ENCODE measurements around the gene MND1.

MND1 gene, protein sequence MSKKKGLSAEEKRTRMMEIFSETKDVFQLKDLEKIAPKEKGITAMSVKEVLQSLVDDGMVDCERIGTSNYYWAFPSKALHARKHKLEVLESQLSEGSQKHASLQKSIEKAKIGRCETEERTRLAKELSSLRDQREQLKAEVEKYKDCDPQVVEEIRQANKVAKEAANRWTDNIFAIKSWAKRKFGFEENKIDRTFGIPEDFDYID

DNA sequence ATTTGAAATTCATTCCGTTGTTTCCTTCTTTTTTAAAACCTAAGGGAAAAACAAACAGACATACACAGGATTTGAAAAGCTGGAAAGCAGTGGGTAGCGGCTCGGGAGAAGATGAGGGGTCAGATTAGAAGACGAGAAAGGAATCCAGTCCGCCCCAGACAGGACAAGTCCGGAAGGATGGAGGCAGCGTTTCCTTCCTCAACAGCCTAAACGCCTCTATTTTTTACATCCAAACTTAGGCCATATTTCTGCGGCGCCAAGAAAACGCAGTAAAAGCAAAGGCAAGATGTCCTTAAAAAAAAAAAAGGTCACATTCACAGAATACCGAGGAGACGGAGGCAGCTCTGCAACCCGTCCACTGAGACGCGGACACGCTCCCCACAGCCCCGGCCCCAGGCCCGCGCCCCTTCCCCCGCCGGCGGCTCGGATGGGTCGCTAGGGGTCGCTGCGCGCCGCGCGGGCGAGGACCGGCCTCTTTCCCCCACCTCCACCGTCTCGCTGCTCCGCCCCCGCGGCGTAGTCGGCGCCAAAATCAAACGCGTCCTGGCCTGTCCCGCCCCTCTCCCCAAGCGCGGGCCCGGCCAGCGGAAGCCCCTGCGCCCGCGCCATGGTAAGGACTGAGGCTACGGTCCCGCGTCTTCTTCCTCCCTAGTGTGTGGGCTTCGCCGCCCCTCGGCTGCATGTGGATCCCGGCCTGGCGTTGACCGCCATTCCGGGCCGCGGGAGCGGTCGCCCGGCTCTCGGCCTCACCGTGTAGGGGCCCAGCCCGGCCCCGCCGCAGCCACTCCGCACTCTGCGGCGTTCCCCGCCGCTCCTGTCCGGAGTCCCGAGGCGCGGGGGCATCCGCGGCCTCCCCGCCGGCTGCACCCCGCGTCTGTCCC lies at the start of gene MND1:
MND1 (plus strand) TSS at position 558 of the 881 bp plus-strand sequence; CDS start at position 608, 50 bp downstream.
- peak; percentile 85 to 86 for DNase-seq (ENCODE audit: low read depth in 2 of 2)

DNA sequence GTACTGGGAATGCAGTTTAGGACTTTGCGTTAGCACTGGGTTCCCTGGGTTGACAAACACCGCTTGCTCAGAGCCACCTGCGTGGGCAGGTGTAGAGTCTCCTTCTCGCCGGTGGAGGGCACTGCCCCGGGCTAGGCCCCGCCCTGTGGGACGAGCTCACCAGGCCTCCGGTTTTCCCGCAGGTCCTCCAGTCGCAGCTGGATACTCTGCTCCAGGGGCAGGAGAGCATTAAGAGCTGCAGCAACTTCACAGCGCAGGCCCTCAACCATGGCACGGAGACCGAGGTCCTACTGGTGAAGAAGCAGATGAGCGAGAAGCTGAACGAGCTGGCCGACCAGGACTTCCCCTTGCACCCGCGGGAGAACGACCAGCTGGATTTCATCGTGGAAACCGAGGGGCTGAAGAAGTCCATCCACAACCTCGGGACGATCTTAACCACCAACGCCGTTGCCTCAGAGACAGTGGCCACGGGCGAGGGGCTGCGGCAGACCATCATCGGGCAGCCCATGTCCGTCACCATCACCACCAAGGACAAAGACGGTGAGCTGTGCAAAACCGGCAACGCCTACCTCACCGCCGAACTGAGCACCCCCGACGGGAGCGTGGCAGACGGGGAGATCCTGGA lies 49.2 kb upstream of the MND1 start:
- no peak for DNase-seq (ENCODE audit: low read depth in 2 of 2)

DNA sequence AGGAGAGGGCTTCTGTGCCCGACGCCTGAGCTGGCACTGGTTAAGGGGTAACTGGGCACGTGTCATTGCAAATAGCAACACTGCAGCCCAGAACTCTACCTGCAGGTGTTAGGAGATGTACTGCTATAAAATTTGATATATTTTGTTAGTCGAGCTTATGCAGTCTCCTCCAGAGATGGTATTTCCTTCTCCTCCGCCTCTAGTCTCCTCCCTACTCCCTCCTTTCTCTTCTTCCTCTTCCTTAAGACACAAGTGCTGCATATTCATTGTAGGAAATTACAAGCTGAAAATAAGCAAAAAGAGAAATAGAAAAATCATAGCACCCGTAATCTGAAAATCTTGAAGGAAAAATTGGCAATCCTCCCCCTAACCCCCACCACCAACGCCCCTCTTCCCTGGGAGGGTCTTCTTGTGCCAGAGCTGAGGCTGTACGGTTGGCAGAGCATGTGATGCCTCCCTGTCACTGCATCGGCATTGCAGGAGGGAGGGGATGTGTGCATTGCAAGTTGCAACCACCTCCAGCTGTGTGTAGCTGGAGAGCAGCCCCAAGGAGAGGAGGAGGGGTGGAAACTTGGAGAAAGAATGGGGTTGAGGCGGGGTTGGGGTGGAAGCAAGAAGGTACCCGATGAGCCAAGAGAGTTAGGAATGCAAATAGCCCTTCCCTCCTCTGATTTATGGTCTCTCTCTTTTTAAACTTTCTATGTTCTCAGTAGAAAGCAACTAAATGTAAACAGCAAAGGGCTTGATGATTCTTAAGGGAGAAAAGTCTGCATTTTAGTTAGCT lies 48.3 kb upstream of the MND1 start:
- no peak for DNase-seq (ENCODE audit: low read depth in 2 of 2)

DNA sequence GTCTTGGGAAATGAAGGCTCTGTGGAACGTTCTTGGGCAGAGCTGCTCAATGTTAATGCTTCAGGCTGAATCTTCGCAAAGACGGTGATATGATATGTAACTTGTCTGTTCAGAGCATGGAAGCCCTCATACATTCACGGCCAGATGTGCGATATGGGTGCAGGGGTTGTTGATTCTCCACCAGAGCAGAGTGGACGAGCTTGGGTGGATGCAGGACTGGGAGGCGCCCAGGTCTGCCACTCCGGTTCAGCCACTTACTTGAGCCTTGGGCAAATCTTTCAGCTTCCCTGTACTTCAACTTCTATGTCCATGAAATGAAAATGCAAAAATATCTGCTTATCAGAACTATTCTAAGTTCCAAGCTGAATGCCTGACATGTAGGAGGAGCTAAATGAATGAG lies 47.4 kb upstream of the MND1 start:
- no peak for DNase-seq (ENCODE audit: low read depth in 2 of 2)

DNA sequence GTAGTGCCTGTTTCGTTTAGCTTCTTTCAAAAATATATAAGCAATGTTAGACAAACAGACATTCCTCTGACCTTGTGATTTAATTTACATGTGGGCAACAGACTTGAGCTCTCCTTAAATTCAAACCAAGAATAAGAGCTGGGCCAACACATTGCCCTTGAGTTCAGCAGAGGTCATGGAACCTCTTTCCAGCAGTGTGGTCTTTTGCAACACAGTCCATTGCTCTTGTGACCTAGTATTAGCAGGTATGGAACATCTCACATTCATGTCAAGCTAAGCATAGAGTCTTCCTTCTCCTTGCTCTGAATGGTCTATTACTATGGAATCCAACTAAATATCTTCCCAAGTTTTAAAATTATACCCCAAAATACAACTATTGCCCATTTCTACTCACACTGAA lies 33.7 kb upstream of the MND1 start:
- no peak for DNase-seq (ENCODE audit: low read depth in 2 of 2)

DNA sequence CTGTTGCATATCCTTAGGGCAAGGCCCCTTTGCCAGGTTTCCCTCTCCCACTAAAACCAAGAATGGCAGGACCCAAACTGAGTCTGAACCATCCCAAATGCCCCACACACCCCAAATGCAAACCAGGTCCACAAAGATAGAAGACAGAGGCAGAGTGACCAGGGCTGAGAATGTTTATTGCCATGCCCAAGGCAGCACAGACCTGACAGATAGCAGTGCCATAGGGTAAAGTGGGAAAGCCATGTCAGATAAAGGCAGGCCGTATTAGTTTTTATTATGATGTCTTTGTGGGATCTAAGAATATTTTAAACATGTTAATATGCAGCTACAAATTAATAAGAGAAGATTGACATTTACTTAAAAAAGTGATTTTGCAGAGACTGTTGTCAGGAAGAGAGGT lies 29.6 kb upstream of the MND1 start:
- no peak for DNase-seq (ENCODE audit: low read depth in 2 of 2)

DNA sequence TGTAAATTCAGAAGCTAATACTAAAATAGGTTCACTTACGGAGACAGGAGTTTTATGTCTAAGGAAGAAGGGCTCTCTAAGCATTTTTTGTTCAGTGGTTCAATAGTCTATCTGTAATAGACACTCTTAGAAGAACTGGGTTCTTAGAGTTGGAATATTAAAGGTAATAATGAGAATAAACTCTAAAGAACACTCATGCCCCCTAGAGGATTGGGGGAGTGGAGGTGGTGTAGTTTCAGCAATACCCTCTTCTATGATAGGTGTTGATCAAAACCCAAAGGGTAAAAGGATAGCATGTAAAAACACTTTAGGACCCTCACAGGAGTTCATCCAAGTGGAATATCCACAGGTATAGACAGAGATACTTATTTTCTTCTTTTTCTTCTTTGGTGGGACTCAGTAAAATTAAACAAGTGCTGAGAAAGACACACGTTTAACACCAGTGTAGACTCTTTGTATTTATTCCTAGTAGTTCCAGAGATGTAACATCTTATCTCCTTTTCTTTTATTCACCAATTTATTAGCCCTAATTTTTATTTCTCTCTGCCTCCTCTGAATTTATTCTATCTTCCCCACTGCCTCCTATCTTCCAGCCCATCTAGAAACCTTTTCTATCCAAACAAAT lies 25.7 kb upstream of the MND1 start:
- no peak for DNase-seq (ENCODE audit: low read depth in 2 of 2)

DNA sequence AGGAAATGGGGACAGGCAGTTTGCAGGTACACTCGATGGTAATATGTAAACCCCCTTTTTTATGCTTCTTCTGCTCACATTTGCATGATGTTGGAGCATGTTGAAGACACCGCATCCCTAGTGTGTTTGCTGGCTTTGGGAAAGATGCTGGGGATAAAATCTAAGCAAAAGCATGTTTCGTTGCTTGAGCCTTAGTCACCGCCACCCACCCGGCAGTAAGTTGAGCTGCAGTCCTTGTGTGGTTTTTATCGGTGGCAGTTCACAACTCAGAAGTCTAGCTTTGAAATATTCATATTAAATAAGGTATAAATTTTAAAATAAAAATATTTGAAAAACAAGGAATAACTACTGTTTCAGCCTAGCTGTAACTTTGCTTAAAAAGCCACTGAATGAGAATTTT lies 21.7 kb upstream of the MND1 start:
- no peak for DNase-seq (ENCODE audit: low read depth in 2 of 2)

DNA sequence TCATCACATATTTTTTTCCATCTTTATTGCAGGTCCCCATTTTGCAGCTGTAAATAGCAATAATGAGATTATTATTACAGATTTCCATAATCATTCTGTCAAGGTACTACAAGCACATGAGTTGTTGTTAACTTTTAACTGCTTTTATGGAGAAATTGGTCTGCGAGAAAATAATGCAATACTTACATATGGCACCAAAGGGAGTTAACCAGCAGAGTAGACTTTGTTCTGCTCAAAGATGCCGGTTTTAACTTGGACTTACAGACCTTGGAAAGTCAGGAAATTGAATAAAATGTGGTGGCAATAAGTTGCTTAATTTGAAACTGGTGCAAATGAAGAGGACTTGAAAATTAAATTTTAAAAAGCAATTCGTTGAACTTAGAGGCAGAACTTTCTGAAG lies 20.4 kb upstream of the MND1 start:
- DNase-seq (ENCODE audit: low read depth in 2 of 2): no peak

DNA sequence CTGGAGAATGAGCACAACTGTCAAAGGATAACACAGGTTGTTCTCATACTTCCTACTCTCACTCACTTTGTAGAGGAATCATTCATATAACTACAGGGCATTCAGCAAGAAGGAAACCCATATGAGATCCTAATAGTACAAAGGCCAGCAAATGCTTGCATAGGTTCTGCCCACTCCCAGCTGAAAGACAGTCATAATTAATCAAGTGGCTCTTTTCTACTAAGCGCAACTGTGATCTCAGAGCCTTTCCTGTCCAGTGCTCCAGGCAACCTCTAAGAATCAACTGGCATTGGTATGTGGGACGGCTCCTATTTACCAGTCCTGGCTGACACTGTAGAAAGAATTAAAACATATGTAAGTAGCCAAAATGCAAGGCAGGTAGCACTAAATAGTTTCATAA lies 18.9 kb upstream of the MND1 start:
- DNase-seq (ENCODE audit: low read depth in 2 of 2): no peak

DNA sequence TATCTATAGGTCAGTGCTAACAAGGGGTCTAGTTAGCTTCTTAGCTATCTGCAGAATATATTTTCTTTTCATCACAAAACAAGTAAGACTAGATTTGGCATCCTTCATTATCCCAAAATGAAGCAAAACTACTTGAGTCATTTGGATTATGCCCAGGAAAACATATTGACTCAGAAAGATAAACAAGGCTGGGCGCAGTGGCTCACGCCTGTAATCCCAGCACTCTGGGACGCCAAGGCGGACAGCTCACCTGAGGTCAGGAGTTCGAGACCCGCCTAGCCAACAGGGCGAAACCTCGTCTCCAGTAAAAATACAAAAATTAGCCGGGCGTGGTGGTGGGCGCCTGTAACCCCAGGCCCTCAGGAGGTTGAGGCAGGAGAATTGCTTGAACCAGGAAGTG lies 18.0 kb upstream of the MND1 start:
- no peak for DNase-seq (ENCODE audit: low read depth in 2 of 2)

DNA sequence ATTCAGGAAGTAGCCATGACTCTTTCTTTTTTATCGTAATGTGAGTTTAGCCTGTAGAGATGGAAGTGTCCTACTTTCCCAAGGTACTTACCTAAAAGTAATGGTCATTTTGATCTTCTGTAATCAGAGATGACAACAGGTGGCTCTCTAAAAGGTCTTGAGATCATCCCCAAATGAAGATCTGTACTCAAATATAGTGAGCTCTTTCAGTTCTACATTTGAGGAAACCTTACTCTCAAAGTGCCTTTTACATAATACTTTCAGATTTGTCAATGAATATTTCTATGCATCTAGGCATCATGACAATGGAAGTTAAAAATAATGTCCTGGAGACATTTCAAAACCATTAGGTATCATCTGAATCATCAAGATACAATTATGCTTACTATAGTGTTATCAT lies 17.2 kb upstream of the MND1 start:
- no peak for DNase-seq (ENCODE audit: low read depth in 2 of 2)

DNA sequence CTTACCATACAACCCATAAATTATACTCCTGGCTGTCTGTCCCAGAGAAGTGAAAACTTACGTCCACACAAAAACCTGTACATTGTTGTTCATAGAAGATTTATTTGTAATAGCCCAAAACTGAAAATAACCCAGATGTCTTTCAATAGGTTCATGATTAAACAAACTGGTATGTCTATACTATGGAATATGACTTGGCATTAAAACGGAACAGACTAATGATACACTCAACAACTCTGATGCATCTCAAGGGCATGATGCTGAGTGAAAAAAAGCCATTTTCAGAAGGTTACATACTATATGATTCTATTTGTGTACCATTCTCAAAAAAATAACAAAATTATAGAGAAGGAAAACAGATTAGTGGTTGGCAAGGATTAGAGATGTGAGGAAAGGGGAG lies 11.6 kb upstream of the MND1 start:
- no peak for DNase-seq (ENCODE audit: low read depth in 2 of 2)

DNA sequence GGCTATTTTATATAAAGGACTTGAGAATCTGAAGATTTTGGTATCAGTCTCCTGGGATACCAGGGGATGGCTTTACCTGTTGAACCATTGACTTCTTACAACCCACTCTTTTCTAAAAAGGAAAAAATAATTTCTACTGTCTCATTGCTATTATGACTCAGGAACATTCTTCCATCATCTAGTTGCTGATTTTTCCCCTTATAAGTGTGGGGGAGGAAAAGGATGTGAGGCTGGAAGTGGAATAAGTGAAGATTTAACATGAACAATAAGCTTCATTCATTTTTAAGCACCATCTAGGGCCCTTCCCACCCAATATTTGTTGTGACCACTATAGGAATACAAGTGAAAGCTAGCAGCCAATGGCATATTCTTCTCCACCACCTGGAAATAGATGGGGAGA lies 10.6 kb upstream of the MND1 start:
- DNase-seq (ENCODE audit: low read depth in 2 of 2): no peak

DNA sequence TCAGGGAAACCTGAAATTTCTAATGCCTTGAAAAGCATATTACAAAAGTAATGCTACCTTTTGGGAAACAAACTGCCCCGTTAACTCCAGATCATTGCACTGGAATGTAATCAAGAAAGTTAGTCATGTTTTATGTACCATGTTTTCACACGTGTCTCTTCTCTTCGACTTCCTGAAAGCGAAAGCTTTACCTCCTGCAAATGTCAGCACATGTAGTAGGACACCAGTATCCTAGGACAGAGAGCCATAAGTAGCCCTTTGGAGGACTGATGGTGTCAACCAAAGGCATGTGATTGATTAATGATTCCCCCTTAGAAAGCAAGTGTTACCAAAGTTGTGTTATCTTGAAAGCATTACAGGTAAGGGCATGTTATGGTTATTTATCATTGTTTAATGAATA lies 8.8 kb upstream of the MND1 start:
- no peak for DNase-seq (ENCODE audit: low read depth in 2 of 2)

DNA sequence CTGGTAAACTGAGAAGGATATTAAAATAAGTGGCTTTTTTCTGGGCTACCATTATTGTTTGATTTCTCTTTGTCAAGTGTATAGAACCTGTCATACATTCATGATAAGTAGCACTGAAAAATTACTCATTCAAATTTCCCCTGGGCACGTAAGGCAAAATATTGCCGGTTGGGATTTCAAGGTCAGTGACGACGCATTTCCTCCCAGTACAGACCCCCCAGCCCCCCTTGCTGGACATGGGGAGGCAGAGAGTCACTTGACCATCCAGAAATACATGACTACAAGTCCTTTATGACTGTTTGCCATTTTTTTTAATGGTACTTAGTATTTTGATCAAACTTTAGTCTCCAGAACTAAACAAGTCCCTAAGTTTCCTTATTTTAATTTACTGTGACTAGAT lies 6.8 kb upstream of the MND1 start:
- no peak for DNase-seq (ENCODE audit: low read depth in 2 of 2)

DNA sequence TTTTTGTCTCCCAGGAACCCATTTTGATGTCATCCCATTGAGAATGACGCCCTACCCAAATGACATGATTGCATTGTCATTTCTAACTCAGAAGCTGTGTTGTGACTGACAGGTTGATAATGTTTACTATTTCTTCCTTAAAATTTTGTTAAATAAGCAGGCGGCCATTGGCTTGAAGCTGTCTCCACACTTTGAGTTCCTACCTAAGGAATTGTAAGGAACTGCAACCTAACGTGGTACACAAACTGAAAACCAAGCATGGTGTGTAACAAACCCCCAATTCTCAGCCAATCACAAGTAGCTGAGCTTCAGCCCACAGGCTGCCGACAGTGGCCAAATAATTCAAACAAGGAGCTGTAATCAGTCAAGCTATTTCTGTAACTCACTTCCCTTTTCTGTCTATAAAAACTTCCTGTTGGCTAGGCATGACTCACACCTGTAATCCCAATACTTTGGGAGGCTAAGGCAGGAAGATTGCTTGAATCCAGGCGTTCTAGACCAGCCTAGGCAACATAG lies 2.9 kb upstream of the MND1 start:
- DNase-seq (ENCODE audit: low read depth in 2 of 2): no peak

DNA sequence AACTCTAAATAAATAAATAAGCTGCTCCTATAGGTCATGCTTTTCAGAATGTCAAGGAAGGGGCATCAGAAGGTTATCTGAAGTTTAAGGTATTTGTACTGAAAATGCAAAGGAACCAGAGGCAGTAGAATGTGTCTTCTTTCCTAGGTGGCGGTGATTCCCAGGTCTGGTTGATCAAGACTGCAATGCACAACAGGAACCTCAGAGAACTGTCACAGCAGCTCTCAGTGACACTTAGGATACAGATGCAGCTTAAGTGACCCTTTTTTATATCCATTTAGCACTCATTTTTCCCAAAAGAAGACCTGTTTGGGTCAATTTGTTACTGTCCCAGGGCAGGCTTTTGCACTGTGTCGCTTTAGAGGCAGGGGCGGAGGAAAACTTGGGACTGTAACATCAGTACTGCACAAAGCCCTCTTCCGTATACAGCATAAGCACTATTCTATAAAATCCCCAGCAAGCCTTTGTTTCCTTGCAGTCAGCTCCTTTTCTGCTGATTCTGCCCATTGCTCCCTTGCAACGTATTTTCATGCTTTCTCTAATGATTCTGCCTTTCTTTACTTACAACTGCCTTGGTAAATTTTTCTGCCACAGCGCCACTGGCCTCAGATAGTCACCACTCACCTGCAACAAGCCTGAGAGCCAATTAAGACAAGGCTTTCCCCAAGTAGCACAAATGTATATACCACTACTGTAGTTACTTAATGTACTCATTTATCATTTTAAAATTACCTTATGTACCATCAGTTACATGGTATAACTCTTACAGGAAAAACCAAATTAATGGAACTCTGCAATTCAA lies 1.5 kb upstream of the MND1 start:
- DNase-seq (ENCODE audit: low read depth in 2 of 2): no peak

DNA sequence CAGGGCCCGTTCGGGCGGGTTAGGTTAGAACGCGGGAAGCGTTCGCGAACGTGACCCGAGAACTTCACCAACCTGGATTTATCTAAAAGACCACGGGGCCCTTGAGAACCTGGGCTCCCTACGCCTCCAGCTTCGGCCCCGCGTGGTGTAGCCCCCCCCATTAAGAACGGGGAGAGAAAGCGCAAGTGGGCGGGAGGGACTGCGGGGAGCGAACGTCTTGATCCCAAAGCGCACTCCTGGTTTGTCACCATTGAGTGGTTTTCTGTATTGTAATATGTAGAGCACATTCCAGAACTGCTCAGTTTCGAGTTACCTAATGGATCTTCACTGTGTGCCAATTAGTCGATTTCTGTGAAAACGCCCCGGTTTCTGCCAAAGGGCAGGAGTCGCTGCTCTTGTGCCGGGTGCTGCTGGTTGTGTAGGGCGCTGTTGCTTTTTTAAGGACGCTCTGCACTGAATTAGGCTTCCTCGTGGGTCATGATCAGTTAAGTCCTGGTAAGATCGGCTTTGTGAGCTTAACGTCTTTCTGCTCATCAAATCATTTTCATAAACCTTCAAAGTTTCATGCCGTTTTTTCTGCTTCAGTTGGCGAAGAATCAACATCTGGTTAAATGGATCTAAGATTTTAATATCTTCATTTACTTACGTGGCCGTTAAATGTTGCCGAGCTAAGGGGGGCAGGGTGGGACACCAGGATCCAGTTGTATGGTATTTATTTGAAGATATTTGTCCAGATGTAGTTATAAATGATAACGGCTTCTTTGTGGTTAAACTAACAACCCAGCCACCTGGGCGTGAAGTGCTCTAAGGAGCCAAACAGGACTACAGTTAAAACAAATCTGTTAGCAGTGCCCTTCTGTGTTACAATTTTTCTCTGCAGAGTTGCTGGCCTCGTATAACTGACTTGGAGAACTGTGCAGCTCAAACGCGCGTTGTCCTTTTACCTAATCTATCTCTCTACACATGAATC lies 809 bp downstream of the MND1 start:
- peak; percentile 14 to 37 for DNase-seq (ENCODE audit: low read depth in 2 of 2)

DNA sequence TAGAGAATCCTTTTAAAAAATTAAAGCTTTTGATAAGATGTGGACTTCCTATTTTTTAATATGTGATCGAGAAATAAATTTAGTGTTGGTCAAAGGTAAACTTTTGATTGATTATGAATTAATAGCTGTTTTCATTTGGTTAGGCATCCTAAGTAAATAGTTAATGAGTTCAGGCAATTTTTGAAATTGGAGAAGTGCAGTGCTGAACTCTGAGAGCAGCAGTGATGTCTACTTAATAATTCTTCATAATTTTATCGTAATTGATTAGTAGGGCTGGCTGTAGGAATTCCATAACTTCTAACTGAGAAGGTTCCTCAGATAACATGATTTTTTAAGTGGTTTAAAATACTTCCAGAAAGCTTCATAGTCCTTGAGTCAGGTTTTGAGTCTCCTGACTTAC lies 1.5 kb downstream of the MND1 start:
- DNase-seq (ENCODE audit: low read depth in 2 of 2): no peak

Measured in stimulated activated CD8-positive, alpha-beta memory T cell treated with anti-CD3 and anti-CD28 coated beads, Interleukin-2, amount 100 ng/mL, for 48 hours (primary cell).